CD4-positive, alpha-beta T cell treated with Interleukin-4 for 4 hours (primary cell): Measurements from ENCODE around the gene IL13RA1.
"Not testable (repeated sequence)": the region's sequence is repeated elsewhere in the genome, so short reads cannot be mapped to it uniquely, and the experiment has no call there.

Experiments
- DNase-seq: peaks from one replicate; pipeline ENCODE4 v3.0.0-alpha.2; 2020

Gene IL13RA1

DNA sequence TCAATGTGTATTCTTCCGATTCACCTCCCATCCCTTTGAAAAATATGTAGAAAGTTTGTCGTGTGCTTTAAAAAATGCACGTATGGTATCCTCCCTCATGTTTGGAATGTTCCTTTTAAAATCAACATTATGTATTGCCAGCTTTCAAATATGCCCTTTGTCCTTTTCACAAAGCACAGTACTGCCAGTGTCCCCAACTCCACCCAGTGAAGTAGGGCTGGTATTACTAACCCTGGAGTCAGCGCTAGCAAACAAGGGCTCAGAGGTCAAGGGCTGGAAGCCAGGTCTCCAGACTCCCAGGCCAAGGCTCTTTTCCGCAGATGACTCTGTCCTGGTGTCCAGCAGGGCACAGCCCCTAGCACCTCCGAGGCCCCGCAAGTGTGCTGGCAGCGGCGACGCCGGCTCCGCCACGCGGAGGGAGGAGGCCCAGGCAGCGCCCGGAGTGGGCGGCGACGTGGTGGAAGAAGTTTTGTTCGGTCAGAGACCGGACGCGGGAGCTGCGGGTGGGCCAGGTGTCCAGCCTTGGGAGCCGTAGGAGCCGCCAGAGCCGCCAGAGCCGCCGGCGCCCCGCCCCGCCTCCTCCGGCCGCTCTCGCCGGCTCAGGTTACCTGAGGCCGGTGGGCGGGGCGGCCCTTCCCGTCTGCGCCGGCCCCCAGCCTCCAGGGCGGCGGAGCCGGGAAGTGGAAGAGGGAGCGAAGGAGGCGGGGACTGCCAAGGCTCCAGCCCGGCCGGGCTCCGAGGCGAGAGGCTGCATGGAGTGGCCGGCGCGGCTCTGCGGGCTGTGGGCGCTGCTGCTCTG is at the start of gene IL13RA1:
Gene IL13RA1 (plus strand): TSS at position 720 of the 799 bp plus-strand sequence. CDS start 33 bp downstream, at position 753.
- no peak for DNase-seq

DNA sequence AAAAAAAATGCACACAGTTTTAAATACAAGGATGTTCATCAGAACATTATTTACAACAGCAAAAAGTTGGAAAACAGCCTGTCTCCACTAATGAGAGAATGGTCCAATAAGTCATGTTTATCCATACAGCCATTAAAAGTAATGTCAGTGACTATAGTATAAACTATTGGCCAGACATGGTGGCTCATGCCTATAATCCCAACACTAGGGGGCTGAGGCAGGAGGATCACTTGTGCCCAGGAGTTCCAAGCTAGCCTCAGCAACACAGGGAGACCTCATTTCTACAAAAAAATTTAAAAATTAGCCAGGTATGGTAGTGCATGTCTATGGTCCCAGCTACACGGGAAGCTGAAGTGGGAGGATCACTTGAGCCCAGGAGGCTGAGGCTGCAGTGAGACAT is 48.1 kb upstream of the IL13RA1 start:
- DNase-seq = no peak

- DNase-seq = no peak
These were observed 45.0 kb upstream of the IL13RA1 start for GRCh38 chrX:118682258-118683014.

DNA sequence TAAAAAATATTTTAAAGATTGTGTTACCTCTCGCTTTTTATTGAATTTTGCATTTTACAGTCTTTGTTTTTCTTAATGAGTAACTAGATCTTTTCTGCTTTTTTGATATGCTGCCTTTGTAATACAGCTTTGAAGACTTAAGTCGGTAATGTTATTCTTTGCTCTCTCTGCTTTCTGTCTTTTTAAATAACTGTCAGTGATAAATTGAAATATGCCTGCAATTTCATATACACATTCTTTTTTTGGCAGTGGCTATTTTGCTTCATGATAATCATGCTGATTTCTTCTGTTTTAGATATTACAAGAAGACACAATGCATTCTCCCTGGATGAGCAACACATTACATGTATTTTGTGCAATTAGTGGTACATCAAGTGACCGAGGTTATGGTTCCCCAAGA is 42.0 kb upstream of the IL13RA1 start:
- no peak for DNase-seq

DNA sequence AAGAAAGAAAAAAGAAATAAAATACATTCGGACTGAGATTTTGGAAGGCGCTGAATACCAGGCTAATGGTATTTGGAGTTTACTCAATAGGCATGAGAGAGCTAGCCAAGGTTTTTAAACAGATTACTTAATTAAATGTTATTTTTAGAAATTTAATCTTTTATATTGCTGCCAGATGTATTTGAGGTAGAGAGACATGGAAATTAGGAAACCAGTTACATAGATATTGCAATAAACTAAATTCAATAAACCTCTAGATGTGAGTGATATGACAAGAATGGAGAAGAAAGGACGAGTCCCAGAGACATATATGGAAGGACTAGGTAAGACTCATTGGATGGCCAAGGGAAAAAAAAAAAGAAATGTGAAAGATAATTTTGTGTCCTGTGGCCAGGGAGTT is 38.5 kb upstream of the IL13RA1 start:
- DNase-seq = no peak

DNA sequence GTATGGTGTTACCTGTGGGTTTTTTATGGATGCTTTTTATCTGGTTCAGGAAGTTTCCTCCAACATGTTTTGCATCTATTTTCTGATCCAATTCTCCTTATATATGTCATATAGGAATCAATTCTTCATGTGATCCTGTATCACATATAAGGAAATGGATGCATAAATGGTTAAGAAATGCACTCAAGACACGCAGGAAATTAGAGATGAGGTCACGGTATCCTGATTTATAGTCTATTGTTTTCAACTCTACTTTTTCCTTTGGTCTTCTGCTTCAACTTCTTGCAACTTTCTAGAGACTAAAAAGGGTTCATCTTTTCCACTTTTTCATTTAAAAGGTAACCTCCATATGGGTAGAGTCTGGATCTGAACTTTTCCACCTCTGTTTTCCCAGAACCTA is 33.6 kb upstream of the IL13RA1 start:
- no peak for DNase-seq

DNA sequence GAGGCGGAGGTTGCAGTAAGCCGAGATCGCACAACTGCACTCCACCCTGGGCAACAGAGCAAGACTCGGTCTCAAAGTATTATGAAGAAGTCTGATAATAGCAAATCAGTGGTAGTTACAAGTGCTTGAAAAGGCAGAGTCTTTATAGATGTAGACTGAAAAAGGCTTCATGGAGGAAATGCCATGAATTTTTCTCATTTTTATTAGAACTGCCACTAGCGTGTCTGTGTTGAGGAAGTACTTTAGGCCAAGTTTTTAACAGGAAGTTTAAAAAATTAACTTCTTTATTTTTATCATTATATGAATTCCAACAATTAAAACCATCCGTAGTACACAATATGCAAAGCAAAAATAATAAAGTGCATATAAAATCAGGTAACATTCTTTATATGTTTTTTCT is 32.8 kb upstream of the IL13RA1 start:
- DNase-seq = no peak

DNA sequence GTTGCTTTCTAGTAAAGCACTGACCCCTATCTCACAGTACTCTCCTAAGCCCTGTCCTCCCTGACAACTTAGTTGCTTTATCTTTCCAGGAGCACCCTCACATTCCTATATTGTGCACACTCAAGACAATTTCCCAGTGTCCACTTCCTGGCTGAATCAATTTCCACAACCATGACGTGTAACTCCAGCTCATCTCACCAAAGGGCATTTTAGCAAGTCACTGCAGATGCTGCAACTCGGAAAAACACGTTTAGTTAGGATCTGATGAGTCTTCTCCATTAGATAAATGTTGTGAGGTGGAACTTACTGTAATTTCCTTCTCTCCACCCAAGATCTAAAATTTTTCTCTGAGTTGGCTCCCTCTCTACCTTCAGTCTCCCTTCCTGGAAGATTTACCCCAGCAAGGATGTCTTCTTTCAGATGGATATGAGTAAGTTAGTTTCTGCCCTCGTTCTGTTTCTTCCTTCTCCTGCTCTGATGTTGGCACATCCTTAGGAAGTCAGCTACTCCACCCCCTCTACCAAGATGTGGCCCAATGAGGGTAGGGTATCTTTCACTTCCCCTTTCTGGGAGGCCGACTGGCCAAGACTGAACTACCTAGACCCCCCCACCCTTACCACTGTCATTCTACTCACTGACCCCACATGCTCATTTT is 28.8 kb upstream of the IL13RA1 start:
- DNase-seq = no peak

GRCh38 chrX:118702741-118703140 is 24.7 kb upstream of the IL13RA1 start:
- DNase-seq = no peak

GRCh38 chrX:118706681-118707080 is 20.7 kb upstream of the IL13RA1 start:
- no peak for DNase-seq

GRCh38 chrX:118714521-118714920 is 12.9 kb upstream of the IL13RA1 start:
- no peak for DNase-seq

DNA sequence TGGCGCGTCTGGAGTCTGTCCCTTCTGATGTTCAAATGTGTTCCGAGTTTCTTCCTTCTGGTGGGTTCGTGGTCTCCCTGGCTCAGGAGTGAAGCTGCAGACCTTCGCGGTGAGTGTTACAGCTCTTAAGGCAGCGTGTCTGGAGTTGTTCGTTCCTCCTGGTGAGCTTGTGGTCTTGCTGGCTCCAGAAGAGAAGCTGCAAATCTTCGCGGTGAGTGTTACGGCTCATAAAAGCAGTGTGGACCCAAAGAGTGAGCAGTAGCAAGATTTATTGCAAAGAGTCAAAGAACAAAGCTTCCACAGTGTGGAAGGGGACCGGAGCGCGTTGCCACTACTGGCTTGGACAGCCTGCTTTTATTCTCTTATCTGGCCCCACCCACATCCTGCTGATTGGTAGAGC is 11.5 kb upstream of the IL13RA1 start:
- DNase-seq = not testable (repeated sequence)

DNA sequence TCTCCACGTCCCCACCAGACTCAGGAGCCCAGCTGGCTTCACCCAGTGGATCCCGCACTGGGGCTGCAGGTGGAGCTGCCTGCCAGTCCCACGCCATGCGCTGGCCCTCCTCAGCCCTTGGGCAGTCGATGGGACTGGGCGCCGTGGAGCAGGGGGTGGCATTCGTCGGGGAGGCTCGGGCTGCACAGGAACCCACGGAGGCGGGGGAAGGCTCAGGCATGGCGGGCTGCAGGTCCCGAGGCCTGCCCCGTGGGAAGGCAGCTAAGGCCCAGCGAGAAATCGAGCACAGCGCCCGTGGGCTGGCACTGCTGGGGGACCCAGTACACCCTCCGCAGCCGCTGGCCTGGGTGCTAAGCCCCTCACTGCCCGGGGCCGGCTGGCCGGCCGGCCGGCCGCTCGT is 10.6 kb upstream of the IL13RA1 start:
- not testable (repeated sequence) for DNase-seq

GRCh38 chrX:118717678-118718391 is 9.6 kb upstream of the IL13RA1 start:
- DNase-seq = no peak

DNA sequence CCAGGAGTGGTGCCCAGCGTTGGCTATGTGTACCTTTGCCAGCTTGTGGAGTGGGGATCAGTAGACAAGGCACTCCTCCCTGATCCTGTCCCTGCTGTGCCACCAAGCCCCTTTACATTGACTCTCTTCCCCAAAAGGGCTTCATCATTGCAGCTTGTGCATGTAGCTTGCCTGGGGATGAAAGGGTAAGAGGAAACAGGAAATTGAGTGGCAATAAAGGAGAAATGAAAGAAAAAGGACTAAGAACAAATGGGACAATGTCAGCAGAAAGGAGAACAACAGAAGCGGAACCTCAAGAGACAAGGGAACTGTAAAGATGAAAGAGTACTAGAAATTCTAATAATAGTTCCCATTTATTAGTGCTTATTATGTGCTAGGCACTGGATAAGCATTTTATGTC is 8.7 kb upstream of the IL13RA1 start:
- no peak for DNase-seq

GRCh38 chrX:118720058-118720707 is 7.2 kb upstream of the IL13RA1 start:
- DNase-seq = no peak

GRCh38 chrX:118723376-118723775 is 4.0 kb upstream of the IL13RA1 start:
- DNase-seq = no peak

- DNase-seq = no peak
These were observed 3.0 kb upstream of the IL13RA1 start for GRCh38 chrX:118724365-118724764.

GRCh38 chrX:118724775-118725174 is 2.6 kb upstream of the IL13RA1 start:
- DNase-seq = no peak

GRCh38 chrX:118726396-118726795 is 1.0 kb upstream of the IL13RA1 start:
- DNase-seq = no peak

DNA sequence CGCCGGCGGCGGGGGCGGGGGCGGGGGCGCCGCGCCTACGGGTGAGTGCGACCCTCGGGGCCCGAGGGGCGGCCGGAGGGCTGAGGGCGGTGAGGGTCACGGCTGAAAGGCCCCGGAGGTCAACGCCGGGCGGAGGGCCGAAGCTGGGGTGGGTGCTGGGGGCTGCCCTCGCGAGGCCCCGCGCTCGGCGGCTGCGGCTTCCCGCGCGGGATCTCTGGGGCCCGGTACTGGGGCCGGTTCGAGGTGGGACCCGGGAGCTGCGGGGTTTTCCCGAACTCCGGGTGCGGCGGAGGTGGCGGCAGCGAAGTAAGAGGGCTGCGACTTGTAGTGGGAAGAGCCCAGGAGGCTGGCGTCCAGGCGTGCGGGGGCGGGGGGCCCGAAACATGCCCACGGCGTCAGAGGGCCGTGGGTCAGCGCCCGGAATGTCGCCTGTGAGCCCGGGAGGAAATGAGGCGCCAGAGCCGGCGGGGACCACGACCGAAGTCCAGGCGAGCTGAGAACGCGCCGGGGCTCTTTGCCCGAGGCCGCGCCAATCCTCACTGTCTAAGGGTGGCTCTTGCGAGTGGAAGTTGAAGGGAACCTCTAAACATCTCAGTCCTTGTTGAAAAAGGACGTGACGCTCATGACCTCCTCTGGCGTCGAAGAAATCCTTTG is 407 bp downstream of the IL13RA1 start:
- DNase-seq = no peak

DNA sequence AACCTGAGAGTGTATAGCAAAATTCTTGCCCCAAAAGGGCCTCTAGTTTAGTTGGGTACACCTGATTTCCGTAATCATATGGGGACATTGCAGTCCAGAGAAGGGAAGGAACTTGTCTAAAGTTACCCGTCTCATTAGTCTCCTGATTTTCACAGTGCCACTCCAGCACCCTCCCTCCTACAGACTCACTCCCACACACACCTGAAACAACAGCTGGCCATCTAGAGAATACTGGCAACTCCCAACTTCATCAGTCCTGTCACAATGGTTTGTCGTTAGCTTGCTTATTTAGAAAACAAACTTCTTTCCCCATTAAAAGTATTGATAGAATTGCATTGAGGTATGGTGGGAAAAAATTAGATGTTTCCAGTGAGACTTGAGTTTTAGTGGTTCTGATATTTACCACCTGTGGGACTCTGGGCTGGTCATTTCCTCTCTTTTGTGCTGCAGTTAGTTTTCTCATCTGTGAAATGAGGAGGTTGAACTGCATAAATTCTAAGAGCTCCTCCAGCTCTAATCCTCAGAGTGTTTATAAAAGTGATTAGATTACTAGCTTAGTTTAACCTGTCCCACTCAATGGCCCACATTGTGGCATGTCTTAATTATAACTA is 1.7 kb downstream of the IL13RA1 start:
- no peak for DNase-seq
